ENCODE data around the gene GNAI1.

Gene GNAI1

DNA sequence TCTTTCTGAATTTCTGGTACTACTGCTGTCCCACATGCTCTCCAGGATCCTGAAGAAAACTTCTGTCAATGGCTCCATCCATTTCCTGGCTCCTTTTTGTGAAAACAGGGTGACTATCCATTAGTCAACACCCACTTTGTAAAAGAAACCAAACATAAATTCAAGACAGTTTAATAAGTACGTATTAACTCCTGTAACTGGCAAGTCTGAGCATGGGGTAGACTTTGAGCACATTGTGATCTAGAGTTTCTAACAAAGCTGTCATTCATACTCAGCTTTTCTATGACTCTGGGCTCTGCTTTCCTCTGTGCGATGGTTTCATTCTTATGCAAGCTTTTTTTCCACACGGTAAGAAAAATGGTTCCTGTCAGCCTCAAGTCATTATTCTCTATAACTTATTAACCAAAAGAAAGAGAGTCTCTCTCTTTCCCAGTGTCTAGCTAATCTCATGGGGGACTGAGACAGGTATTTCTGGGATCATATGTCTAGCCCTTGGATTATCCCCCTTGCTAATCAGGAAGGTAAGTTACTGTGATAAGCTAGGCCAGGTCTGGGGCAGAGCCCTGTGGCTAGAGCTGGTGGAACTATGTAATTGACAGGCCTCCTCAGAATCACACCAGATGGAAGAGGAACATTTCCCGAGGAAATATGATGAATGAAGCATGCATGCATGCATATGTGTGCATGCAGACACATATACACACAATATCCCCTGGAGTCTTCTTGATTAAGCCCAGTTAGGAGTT is 98.5 kb downstream of the GNAI1 start:
- TF ChIP-seq, protein P1, sequence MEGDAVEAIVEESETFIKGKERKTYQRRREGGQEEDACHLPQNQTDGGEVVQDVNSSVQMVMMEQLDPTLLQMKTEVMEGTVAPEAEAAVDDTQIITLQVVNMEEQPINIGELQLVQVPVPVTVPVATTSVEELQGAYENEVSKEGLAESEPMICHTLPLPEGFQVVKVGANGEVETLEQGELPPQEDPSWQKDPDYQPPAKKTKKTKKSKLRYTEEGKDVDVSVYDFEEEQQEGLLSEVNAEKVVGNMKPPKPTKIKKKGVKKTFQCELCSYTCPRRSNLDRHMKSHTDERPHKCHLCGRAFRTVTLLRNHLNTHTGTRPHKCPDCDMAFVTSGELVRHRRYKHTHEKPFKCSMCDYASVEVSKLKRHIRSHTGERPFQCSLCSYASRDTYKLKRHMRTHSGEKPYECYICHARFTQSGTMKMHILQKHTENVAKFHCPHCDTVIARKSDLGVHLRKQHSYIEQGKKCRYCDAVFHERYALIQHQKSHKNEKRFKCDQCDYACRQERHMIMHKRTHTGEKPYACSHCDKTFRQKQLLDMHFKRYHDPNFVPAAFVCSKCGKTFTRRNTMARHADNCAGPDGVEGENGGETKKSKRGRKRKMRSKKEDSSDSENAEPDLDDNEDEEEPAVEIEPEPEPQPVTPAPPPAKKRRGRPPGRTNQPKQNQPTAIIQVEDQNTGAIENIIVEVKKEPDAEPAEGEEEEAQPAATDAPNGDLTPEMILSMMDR (IDR thresholded peaks at IDR 0.05) = no peak

DNA sequence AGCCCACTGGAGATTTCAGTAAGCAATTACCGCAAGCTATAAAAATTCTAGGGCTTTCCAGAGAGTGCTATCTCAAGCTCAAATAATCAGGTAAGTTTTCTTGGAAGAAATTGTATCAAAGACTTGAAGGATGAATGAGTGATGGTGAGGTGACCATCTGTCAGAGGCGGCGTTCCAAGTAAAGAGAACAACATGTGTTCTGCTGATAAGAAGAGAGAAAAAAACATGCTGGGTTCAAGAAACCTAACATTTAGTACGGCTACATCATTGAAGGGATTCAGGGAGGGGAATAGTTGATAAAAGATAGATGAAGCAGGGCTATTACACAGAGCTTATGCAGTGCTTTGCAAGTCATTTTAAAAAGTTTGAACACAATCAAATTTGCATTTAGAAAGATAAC is 100.7 kb downstream of the GNAI1 start:
- TF ChIP-seq, protein P1 (IDR thresholded peaks at IDR 0.05) = no peak

DNA sequence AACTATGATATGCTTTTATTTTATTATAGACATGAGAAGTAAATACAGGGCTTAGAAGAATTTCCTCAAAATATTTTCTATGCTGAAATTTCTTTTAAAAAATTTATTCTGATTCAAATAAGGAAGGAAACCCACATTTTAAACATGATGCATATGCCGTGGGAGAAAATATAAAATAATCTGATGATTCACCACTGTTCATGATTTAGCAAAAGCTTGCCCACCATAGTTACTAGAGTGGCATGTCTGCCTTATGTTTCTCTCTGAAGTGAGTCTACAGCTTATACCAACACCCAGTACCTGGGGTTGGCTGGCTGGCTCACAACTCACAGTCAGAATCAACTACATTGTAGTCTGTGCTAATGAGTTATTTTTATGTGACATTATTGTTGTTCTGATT is 102.0 kb downstream of the GNAI1 start:
- TF ChIP-seq, protein P1 (IDR thresholded peaks at IDR 0.05) = no peak

DNA sequence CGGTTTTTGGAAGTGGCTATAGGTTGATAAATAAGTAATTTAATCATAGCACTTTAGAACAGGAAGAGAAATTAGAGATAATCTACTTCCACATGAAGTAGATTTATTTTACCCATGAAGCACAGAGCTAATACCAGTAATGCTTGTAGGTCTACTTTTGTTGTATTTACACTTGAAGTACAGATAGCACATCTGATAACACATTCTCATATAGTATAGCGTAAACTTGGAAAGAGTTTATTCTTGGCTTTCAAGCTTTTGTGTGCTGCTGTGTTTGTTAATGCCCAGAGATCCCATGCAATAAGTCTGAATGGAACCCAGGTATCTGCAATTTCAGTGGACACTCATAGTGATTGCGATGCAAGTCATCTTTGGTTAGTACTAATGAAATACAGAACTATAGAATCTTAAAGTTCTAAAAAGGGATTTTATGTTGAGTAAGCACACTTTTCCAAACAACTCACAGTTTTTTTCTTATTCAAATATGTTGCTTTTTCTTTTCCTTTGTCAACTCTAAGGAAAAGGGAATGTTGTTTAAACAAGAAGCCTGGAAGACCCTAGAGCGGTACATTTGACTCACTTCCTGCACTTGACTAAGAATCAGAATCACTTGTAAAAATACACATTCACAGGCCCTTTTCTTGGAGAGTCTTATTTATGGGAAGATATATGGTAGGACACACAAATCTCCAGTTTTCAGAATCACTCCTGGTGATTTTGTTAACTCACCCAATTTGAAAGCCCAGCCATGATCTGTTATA is 105.8 kb downstream of the GNAI1 start:
- TF ChIP-seq, protein P1 (IDR thresholded peaks at IDR 0.05) = no peak

DNA sequence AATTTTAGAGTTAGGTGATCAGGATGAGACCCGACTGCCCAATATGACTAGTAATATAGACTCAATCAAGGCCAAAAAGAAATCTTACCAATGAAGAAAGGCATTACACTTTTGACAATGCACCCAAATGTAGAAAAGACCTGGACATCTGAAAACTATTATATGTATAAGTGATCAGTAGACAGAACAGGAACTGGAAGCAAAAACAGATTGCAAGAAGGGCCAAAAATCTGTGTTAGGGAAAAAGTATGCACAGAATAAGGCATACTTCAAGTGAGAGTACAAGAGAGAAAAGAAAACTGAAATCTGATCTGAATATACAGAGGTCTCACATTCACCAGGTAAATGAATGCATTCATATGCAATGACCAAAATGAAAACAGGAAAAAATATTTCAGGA is 107.0 kb downstream of the GNAI1 start:
- TF ChIP-seq, protein P1 (IDR thresholded peaks at IDR 0.05) = no peak

DNA sequence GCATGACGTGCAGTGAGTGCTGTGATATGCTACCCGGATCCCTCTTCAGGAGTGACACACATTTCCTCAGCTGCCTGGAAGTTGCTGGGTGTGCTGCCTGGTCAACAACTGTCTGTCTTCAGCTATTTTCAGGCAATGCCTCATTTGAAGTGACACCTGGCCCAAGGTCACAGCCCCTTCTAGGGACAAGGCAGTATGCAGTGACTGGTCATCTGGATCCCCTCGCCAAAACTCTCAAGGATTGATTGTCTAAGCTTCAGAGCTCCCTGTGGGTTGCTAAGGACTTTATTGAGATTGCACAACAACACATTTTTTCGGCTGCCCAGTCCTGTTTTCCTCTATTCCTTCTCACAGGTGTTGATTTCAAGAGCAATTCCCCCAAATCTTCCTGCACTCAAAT is 108.8 kb downstream of the GNAI1 start:
- TF ChIP-seq, protein P1 (IDR thresholded peaks at IDR 0.05) = no peak

DNA sequence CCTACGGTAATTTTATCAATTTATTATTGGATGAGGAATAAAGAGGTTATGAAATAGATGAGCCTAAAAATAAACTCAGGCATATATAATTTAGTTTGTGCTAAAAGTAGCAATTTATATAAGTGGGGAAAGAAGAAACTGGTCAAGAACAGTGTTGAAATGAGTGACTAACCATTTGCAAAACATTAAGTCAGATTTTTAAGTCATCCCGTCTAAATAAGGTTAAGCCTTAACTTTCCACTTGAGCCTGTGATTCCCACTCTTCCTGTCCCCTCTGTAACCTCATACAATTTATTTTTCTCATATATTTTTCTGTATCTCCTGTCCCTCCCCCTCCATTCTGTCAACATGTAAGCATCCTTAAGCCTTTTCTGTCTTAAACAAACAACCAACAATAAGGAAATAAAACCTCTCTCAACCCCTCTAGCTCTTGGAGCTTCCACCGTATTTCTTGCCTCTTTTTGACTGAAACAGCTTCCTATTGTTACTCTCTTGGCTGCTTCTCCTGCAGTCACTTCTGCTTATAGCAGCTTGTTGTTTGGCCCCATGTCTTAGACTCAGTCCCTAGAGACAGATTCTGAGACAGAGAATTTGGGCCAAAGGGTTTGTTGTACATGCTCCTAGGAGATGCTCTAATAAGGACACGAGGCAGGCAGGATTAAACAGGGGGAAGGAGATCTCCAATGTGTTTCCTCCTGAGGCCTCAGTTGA is 109.7 kb downstream of the GNAI1 start:
- TF ChIP-seq, protein P1 (IDR thresholded peaks at IDR 0.05) = no peak

Data from LNCAP (cell line).